GM18870 (cell line): Measurements from ENCODE around the gene ARMC2.

Source experiments
- ATAC-seq: cut with Tn5 transposase; IDR thresholded peaks from one replicate; pipeline ENCODE4 v1.9.1; 2021; ENCODE audit warnings: moderate library complexity; ENCODE audit not compliant: unreplicated experiment

Gene ARMC2

GRCh38 chr6:108982154-108983113 is 134.2 kb downstream of the ARMC2 start:
- no peak for ATAC-seq

GRCh38 chr6:108983151-108983550 is 134.9 kb downstream of the ARMC2 start:
- ATAC-seq: no peak

- ATAC-seq: no peak
These were observed 137.1 kb downstream of the ARMC2 start for GRCh38 chr6:108985301-108985700.

GRCh38 chr6:108987156-108987555 is 138.9 kb downstream of the ARMC2 start:
- no peak for ATAC-seq

- ATAC-seq: no peak
These were observed 140.1 kb downstream of the ARMC2 start for GRCh38 chr6:108988296-108988695.

DNA sequence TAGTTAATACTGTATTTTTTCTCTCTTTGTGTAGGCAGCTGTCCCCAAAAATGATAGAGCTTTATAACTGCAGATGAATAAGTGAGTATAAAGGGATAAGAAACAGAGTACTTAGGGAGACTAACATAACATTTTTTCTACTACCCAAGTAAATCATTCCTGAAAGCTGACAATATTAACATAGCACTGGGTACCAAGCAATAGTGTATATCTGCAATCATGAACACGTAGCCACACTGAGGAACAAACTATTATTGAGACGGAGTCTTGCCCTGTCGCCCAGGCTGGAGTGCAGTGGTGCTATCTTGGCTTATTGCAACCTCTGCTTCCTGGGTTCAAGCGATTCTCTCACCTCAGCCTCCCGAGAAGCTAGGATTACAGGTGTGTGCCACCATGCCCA is 140.5 kb downstream of the ARMC2 start:
- no peak for ATAC-seq

DNA sequence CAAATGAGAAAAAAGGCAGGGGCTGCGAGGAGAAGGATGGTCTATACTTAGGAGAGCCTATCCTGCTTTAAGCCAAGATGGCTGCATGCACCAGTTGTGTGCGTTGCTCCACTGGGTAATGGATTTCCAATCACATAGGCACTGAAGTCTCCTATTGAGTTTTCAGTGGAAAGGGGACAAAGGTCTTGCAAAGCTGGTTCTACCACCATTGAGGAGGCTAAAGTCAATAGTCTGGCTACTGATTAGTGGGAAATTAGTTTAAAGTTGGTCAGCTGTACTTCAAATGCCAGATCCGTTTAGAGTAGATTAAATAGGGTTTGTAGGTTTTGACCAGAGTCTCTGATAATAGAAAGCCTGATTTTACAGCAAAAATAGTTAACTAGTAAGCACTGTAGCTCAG is 141.5 kb downstream of the ARMC2 start:
- ATAC-seq: no peak

- ATAC-seq: no peak
These were observed 145.7 kb downstream of the ARMC2 start for GRCh38 chr6:108993876-108994275.

DNA sequence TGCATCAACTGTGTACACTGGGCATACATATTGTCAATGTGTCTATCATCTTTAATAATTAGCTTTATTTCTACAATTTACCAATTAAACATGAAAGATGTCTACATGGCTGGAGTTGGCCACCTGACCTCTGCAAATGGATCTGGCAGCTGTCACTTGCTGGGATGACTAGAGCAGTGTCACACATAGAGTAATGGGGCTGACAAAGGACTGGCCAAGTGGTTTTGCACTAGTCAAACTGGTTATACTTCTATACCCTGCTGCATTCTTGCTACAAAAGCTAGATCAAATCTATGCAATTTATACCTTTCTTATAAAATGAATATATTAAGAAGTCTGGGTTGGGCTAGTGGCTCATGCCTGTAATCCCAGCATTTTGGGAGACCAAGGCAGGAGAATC is 147.1 kb downstream of the ARMC2 start:
- no peak for ATAC-seq

- ATAC-seq: no peak
These were observed 148.0 kb downstream of the ARMC2 start for GRCh38 chr6:108996208-108996607.

GRCh38 chr6:108998485-108998884 is 150.3 kb downstream of the ARMC2 start:
- ATAC-seq: no peak

- ATAC-seq: no peak
These were observed 151.2 kb downstream of the ARMC2 start for GRCh38 chr6:108999428-108999827.

- ATAC-seq: no peak
These were observed 152.1 kb downstream of the ARMC2 start for GRCh38 chr6:109000289-109000688.

- no peak for ATAC-seq
These were observed 153.2 kb downstream of the ARMC2 start for GRCh38 chr6:109001291-109001894.

DNA sequence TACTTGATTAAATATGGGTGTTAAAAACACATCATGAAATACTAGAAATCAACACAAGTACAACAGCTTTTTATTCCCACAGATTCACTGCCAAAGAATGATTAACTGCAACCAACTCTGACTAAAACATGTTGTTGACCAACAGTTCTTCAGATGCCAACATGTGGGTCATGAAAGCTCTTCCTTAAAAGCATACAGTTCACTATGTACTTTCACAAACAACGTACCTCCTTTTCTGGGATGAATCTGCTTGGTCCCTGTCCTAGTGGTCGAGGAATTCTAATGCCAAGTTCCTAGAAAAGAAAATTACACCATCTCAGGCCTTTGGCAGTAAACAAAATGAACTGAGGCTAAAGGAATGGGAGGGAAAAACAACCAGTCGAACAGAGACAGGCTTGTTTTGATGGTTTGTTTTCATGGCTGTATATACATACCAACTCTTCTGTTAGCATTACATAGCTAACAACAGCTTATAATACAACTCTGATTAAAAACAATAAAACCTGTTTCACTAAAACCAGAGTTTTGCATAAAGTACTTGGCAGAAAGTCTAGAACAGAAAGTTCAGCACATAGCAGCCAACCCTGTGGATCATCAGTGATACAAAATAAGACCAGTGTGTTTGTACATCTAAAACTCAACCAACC is 154.0 kb downstream of the ARMC2 start:
- ATAC-seq: no peak

GRCh38 chr6:109002882-109003281 is 154.7 kb downstream of the ARMC2 start:
- ATAC-seq: no peak

DNA sequence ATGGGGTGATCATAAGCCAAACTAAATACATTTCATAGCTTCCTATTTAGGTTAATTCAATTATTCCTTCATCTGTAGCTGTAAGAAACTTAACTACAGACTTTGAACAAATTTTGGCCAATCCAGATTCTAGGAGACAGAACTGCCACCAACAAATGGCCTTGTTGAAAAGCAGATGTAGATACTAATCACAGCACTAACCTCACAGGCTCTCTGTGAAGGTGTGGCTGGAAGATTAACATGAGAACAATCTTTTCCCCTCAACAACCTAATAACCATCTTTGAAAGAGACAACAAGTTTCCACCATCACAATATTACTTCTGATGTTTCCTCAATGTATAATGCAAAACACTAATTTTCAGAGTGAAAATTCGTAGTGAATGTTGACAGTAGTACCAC is 158.6 kb downstream of the ARMC2 start:
- no peak for ATAC-seq

DNA sequence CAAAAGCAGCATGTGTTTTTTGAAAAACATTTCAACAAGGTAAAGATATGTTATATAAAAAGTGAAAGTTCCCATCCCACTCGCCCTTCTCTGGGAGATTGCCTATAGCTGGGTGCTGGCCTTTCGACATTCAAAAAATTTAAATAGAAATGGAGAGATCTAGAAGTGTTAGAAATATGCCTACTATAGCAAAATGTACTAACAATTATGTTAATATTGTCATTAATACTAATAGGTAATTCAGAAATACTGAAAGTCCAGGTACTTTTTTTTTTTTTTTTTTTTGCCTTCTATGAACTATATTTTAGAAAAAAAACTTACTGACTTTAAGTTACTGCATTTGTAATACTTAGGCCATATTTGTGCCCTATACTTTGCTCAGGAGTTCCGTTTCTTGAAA is 159.3 kb downstream of the ARMC2 start:
- no peak for ATAC-seq

DNA sequence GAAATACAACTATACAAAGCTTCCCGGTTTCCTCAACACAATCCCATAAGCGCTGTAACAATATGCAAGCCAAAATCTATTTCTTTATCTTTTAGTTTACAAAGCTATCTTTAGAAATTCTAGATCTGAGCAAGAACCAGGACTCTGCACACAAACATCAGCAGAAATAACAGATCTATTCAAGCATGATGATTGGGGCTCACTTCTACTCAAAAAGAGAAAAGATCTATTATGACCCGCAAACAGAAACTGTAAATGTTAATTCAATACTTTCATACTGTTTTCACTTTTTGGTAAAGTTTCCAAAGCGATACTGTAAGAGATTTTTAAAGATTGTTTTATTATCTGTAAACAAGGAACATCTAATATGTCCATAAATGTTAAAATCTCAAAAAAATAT is 159.8 kb downstream of the ARMC2 start:
- ATAC-seq: no peak

- ATAC-seq: no peak
These were observed 160.5 kb downstream of the ARMC2 start for GRCh38 chr6:109008537-109009235.

GRCh38 chr6:109009236-109009961 is 161.2 kb downstream of the ARMC2 start:
- ATAC-seq: no peak
